Tibial nerve (tissue), 4 donors: ENCODE results near the gene FAM131A.

Experiments used
- EP300 ChIP-seq, 2 donors: sonication (generic); formaldehyde crosslinking; IDR thresholded peaks; one replicate each; pipeline ENCODE4 v1.6.1; 2017; ENCODE audit warnings: antibody characterized with exemption in 2 of 2, mild to moderate bottlenecking in 1 of 2
- POLR2A ChIP-seq, 2 donors: fragments of 450-650 bp; IDR thresholded peaks; one replicate each; pipeline ENCODE4 v1.6.1; 2017; ENCODE audit warnings: antibody characterized with exemption in 2 of 2, mild to moderate bottlenecking in 2 of 2, moderate library complexity in 2 of 2
- TF ChIP-seq, protein P1 (sequence below), 5 experiments: fragments of 200-600 bp in 3 of 5; fragments of 450-650 bp in 2 of 5; sonication (generic) in 3 of 5; IDR thresholded peaks; one replicate each; pipeline ENCODE4 v1.5.1; 2016 to 2019; ENCODE audit warnings: antibody characterized with exemption in 5 of 5, mild to moderate bottlenecking in 3 of 5, moderate library complexity in 2 of 5

DNA sequence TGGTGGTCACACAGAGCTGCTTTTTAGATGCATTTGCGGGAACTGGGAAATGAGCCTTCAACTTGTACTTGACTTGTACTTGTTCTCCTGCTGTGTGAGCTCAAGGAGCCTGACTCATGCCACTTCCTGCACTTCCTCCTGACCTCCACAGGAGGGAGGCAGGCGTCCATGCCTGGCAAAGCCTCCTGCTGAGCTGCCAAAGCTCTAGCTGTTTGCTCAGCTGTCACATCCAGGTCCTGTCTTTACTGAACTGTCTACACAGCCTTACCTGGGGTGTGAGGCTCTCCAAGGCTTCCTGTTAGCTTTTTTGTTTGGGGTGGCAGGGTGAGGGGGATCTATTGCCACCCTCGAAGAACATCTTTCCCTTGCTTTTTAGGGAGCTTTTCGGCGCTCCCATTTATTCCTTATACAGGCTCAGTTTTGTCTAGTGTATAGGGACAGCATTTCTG lies 34.2 kb downstream of the FAM131A start:
- TF ChIP-seq, protein P1, sequence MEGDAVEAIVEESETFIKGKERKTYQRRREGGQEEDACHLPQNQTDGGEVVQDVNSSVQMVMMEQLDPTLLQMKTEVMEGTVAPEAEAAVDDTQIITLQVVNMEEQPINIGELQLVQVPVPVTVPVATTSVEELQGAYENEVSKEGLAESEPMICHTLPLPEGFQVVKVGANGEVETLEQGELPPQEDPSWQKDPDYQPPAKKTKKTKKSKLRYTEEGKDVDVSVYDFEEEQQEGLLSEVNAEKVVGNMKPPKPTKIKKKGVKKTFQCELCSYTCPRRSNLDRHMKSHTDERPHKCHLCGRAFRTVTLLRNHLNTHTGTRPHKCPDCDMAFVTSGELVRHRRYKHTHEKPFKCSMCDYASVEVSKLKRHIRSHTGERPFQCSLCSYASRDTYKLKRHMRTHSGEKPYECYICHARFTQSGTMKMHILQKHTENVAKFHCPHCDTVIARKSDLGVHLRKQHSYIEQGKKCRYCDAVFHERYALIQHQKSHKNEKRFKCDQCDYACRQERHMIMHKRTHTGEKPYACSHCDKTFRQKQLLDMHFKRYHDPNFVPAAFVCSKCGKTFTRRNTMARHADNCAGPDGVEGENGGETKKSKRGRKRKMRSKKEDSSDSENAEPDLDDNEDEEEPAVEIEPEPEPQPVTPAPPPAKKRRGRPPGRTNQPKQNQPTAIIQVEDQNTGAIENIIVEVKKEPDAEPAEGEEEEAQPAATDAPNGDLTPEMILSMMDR (IDR thresholded peaks at IDR 0.05), result peak; percentile 76 to 93 (median 89)
- TF ChIP-seq EP300 (IDR thresholded peaks at IDR 0.05), result peak in 1 of 2 donors; percentile 52
- no peak for TF ChIP-seq POLR2A (IDR thresholded peaks at IDR 0.05)
